GM19025 (cell line): ENCODE results near the gene C19orf12.
"Not testable (repeated sequence)": the region's sequence is repeated elsewhere in the genome, so short reads cannot be mapped to it uniquely, and the experiment has no call there.

Experiments
- ATAC-seq: cut with Tn5 transposase; IDR thresholded peaks from one replicate; pipeline ENCODE4 v1.9.1; 2021; ENCODE audit warnings: mild to moderate bottlenecking, low read depth, moderate library complexity; ENCODE audit not compliant: unreplicated experiment

C19orf12 gene

DNA sequence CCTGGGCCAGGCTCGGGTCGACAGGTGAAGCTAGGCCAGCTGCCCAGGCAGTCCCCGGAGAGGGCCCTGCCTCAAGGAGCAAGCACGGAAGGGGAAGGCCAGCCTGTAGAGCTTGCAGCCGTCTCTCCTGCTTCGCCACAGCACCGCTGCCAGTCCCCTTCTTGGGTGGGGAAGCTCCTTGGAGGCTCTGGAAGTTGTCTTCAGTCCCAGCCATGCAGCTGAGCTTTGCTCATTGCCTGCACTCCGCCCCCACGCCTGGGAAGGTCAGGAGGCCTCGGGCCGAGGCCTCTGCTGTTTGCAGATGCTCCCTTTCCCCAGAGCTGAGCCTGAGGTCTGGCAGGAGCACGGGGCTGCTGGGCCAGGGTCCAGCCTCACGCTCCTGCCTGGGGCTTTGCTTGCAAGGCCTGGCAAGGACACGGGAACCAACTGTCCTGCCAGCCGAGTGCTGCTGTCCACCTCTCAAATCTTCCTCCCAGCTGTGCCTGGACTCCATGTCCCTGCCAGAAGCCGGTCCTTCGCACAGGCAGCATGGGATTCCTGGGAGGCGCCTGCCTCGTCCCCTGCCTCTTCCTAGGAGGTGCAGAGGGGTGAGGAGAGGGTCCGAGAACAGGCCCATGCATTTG, 36.5 kb downstream of the C19orf12 start:
- ATAC-seq = no peak

- ATAC-seq = no peak
These were observed 37.9 kb downstream of the C19orf12 start for GRCh38 chr19:29677001-29677817.

- no peak for ATAC-seq
These were observed 38.5 kb downstream of the C19orf12 start for GRCh38 chr19:29676586-29676985.

GRCh38 chr19:29675650-29676186, 39.3 kb downstream of the C19orf12 start:
- no peak for ATAC-seq

DNA sequence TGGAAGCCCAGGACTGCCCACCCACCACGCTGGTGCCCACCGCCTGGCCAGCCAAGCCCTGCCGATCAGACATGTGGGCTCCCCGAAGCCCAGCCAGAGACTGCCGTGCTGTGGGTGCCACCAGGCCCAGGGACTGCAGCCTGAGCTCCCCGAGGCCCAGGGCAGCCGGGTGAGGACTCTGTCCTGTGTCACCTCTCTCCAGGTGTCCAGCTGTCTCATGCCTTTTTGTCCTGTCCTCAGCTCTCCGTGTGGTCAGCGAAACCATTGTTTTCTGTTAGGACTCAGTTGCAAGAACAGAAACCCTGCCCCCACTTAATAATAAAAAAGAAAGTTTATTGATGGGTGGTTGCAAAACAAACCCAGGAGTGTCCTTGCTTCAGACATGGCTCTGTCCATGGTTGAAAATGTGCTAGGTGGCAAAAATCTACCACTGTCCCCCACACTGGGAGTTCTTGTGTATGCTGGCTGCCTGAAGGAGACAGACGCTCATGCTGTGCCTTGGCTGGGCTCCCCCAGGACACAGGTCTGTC, 39.9 kb downstream of the C19orf12 start:
- no peak for ATAC-seq

GRCh38 chr19:29674374-29675119, 40.5 kb downstream of the C19orf12 start:
- no peak for ATAC-seq

- ATAC-seq = no peak
These were observed 41.4 kb downstream of the C19orf12 start for GRCh38 chr19:29673451-29674371.

- ATAC-seq = peak; percentile 41
These were observed 42.1 kb downstream of the C19orf12 start for GRCh38 chr19:29672933-29673336.

- ATAC-seq = no peak
These were observed 42.6 kb downstream of the C19orf12 start for GRCh38 chr19:29672319-29672932.

DNA sequence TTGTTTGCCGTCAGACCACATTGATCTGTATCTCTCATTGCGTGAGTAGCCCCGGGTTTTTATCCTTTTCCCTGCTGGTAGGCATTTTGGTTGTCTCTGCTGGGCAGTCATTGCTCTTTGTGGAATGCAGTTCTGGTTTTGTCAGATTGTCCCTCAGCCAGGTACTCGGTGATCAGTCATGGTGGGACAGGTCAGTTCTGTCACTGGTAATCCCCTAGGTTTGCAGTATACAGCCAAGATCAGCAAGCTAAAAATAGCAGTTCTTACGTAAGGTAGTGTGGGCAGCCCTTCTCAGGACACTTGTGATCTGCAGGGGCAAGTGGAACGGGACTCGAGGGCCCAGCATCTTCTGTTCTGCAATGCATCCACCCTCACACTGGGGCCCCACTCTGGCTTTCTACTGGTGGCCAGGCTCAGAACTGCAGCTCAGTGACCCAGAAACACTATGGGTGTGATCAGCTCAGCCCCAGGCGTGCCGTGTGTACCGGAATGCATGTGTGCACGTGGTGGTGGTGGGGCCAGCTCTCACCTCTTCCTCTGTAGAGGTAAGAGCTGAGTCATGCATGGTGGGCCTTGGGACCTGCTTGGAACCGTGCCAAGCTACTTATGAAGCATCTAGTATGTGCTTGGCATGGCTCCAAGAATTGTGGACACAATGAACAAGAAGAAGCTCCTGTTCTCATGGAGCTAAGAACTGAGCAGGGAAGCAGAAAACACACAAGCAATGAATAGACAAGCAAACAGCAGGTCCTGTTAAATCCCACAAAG, 43.5 kb downstream of the C19orf12 start:
- ATAC-seq = peak; percentile 62

GRCh38 chr19:29671026-29671392, 44.1 kb downstream of the C19orf12 start:
- not testable (repeated sequence) for ATAC-seq

DNA sequence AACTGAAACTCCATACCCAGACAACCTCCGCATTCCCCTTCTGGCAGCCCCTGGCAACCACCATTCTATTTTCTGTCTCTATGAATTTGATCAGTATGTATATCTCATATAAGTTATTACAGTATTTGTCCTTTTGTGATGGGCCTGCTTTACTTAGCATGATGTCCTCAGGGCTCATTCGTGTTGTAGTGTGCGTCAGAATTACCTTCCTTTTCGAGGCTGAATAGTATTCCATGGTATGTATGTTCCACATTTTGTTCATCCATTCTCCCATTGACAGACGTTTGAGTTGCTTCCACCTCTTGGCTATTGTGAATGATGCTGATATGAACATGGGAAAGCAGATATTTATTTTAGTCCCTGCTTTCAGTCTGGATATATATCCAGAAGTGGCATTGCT, 44.8 kb downstream of the C19orf12 start:
- no peak for ATAC-seq

GRCh38 chr19:29668746-29669609, 46.1 kb downstream of the C19orf12 start:
- no peak for ATAC-seq

DNA sequence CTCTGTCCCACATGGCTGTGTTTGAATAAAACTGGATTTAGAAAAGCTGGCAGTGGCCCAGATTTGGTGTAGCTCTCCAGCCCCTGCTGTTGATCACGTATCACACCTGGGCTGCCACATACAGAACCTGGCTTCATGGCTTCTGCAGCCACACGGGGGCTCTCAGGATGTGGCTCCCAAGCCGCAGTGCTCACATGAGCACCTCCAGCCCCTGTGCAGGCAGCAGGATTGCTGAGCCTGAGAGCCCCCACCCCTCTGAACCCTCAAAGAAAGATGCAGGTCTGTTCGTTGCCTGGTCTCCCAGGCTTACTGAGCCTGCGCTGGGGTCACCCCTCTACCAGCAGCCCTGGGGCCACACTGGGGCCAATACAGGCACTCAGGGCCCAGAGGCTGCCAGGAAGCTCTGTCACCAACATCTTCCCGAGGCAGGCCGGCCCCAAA, 47.1 kb downstream of the C19orf12 start:
- no peak for ATAC-seq

DNA sequence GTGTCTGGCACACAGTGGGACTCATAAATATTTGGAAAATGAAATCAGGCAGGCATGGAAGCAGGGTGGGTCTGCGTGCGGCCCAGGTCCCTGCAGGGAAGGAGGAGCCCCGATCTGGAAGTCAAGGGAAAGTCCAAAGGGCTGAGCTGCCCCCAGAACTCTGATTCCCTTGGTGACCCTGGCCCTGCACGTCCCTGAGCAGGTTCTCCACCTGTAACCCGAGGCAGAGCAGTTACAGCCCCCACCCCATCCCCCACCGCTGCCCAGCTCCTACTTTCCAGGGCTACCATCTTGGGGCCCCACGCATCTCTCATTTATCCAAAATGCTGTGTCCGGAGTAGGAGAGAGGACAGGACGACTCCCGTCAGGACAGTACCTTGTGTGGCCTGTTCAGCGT, 47.7 kb downstream of the C19orf12 start:
- no peak for ATAC-seq

- ATAC-seq = no peak
These were observed 48.3 kb downstream of the C19orf12 start for GRCh38 chr19:29666578-29667386.
